ENCODE results near the gene PRPH. TPM values are rescaled to one million over a fixed set of nuclear protein-coding genes. Genes with fewer than 3 reads are reported as not detected.

The PRPH gene
- total and polyA plus RNA-seq, 9 of the 15 experiments (the other 6 are each of a cell fraction or from before 2014, with no cell fraction given), result 0.27 to 1.9 (median 1.3) TPM; not detected in 1

DNA sequence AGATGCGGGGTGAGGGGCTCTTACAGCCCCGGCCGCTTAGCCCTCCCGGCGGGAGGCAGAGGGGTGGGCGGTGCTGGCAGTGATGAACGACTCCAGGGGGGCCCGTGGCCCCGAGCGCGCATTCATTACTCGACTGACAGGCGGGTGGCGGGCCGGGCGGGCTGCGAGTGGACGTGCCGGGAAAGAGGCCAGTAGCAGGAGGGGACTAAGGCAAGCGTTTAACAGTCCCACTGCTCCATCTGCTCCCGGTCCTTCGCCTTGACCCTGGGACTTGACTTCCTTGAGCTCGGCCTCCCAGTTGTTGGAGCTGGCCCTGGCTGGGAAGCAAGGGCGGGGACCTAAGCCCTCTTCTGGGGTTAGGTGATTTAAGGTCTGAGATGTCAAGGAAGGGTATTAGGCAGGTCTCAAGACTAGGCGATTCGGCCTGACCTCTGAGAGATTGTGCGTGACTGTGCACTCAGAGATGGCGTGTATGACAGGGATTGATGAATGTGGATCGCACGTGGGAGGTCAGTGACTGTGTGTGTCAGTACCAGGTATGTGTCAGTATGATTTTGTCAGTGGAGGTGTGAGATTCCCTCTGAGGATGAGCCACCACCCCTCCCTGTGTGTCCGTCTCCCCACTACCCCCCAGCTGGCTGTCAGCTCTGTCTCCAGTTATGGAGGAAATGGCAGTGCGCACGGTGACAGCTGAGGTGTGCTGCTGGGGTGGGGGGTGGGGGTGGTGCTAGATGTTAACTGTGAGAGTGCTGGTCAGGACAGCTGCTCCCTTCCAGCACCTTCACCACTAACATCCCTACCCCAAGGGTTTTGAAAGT, 48.2 kb downstream of the PRPH start (continued):
- TF ChIP-seq EGR1 (conservative IDR thresholded peaks at IDR 0.05) (peak; percentile 4; the same call in 1 of the 2 replicates), RB1 (IDR thresholded peaks at IDR 0.05; ENCODE audit: low read depth) (no peak), TBL1XR1 (IDR thresholded peaks at IDR 0.05; ENCODE audit: low read length in 2 of 2) (no peak), SPI1 (IDR thresholded peaks at IDR 0.05; ENCODE audit: borderline replicate concordance, low read depth, low read length) (no peak), BRCA1 (IDR thresholded peaks at IDR 0.05) (no peak), BRCA1 (CRISPR knock-in tag; IDR thresholded peaks at IDR 0.05) (no peak), SIN3B (IDR thresholded peaks at IDR 0.05; ENCODE audit: low read depth) (no peak), MTF1 (CRISPR knock-in tag; IDR thresholded peaks at IDR 0.05; ENCODE audit: borderline replicate concordance) (no peak), SMARCA5 (IDR thresholded peaks at IDR 0.05) (no peak), HDAC2 (IDR thresholded peaks at IDR 0.05) (no peak; the same call in 1 of the 2 replicates), ZNF324 (CRISPR knock-in tag; IDR thresholded peaks at IDR 0.05) (no peak), MBD2 (IDR thresholded peaks at IDR 0.05; ENCODE audit: borderline replicate concordance, low read depth) (no peak), STAT5B (CRISPR knock-in tag; IDR thresholded peaks at IDR 0.05) (no peak), MYC (IDR thresholded peaks at IDR 0.05; ENCODE audit: low read depth, low read length) (0 out of 2 replicates have a peak, but pooled peaks have one; percentile 32), MYC (CRISPR knock-in tag; IDR thresholded peaks at IDR 0.05; ENCODE audit: borderline replicate concordance, low read depth) (no peak), RNF2 (IDR thresholded peaks at IDR 0.05) (no peak), ZNF184 (CRISPR knock-in tag; IDR thresholded peaks at IDR 0.05) (no peak), MYBL2 (IDR thresholded peaks at IDR 0.05; ENCODE audit: low read depth) (no peak), MYBL2 (CRISPR knock-in tag; IDR thresholded peaks at IDR 0.05; ENCODE audit: borderline replicate concordance) (no peak), RFX5 (IDR thresholded peaks at IDR 0.05; ENCODE audit: low read depth, low read length) (no peak), ZNF668 (CRISPR knock-in tag; IDR thresholded peaks at IDR 0.05) (no peak), TCF15 (CRISPR knock-in tag; IDR thresholded peaks at IDR 0.05) (no peak)
- TF ChIP-seq, protein P1, sequence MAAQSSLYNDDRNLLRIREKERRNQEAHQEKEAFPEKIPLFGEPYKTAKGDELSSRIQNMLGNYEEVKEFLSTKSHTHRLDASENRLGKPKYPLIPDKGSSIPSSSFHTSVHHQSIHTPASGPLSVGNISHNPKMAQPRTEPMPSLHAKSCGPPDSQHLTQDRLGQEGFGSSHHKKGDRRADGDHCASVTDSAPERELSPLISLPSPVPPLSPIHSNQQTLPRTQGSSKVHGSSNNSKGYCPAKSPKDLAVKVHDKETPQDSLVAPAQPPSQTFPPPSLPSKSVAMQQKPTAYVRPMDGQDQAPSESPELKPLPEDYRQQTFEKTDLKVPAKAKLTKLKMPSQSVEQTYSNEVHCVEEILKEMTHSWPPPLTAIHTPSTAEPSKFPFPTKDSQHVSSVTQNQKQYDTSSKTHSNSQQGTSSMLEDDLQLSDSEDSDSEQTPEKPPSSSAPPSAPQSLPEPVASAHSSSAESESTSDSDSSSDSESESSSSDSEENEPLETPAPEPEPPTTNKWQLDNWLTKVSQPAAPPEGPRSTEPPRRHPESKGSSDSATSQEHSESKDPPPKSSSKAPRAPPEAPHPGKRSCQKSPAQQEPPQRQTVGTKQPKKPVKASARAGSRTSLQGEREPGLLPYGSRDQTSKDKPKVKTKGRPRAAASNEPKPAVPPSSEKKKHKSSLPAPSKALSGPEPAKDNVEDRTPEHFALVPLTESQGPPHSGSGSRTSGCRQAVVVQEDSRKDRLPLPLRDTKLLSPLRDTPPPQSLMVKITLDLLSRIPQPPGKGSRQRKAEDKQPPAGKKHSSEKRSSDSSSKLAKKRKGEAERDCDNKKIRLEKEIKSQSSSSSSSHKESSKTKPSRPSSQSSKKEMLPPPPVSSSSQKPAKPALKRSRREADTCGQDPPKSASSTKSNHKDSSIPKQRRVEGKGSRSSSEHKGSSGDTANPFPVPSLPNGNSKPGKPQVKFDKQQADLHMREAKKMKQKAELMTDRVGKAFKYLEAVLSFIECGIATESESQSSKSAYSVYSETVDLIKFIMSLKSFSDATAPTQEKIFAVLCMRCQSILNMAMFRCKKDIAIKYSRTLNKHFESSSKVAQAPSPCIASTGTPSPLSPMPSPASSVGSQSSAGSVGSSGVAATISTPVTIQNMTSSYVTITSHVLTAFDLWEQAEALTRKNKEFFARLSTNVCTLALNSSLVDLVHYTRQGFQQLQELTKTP (IDR thresholded peaks at IDR 0.05; ENCODE audit: low read depth in 1 of 2, partially characterized antibody in 2 of 2), result no peak
- TF ChIP-seq, protein P2, sequence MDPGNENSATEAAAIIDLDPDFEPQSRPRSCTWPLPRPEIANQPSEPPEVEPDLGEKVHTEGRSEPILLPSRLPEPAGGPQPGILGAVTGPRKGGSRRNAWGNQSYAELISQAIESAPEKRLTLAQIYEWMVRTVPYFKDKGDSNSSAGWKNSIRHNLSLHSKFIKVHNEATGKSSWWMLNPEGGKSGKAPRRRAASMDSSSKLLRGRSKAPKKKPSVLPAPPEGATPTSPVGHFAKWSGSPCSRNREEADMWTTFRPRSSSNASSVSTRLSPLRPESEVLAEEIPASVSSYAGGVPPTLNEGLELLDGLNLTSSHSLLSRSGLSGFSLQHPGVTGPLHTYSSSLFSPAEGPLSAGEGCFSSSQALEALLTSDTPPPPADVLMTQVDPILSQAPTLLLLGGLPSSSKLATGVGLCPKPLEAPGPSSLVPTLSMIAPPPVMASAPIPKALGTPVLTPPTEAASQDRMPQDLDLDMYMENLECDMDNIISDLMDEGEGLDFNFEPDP (CRISPR knock-in tag; IDR thresholded peaks at IDR 0.05), result no peak

Measured in K562 (cell line).